HepG2 (cell line): ENCODE measurements around the gene DPH7. TPM values are rescaled to one million over a fixed set of nuclear protein-coding genes. Genes with fewer than 3 reads are reported as not detected.
"Not testable (repeated sequence)": the region's sequence is repeated elsewhere in the genome, so short reads cannot be mapped to it uniquely, and the experiment has no call there.

Experiments
- ATAC-seq: fragments of 200-7000 bp; cut with Tn5 transposase; 3 replicates; pipeline ENCODE4 v1.9.1; 2020; ENCODE audit warnings: mild to moderate bottlenecking, moderate library complexity
- BruUV-seq: library from RNA; stranded (reverse); fragments of 400-500 nt; replicated peaks from 2 replicates; lab custom pipeline; 2021; lab: Mats Ljungman, UMichigan
- CTCF ChIA-PET: fragments of 300-600 bp; formaldehyde crosslinking; extraction: SDS; loops from one replicate; lab custom pipeline; 2021; ENCODE audit warnings: low total read pairs, inconsistent platforms, low intra/inter-chr PET ratio; lab: Yijun Ruan, JAX
- POLR2A ChIA-PET: fragments of 350-600 bp; sonication (Branson Sonifier 250); formaldehyde crosslinking; loops from one replicate; lab custom pipeline; 2020; ENCODE audit warnings: antibody characterized with exemption, inconsistent platforms; lab: Yijun Ruan, JAX
- DNase-seq: peaks from one replicate; pipeline ENCODE4 v3.0.0-alpha.2; 2015; ENCODE audit warnings: low spot score
- FAIRE-seq: peaks from 3 replicates; lab custom pipeline; 2011; peaks lifted over from hg19 to GRCh38; lab: Jason Lieb, UNC
- H2AFZ ChIP-seq: one replicate; pipeline ENCODE4 v1.6.1; 2011; ENCODE audit warnings: low read length, inconsistent platforms
- H3K27ac ChIP-seq: fragments of 300-600 bp; 3 replicates; pipeline ENCODE4 v1.8.0; 2011; ENCODE audit warnings: mixed run types, mild to moderate bottlenecking, mixed read lengths, low read length, inconsistent platforms; ENCODE audit not compliant: insufficient read depth; ENCODE audit errors: extremely low read length
- H3K27me3 ChIP-seq, 2 experiments: fragments of 200-600 bp in 1 of 2; 2 replicates in 1 of 2; 3 replicates in 1 of 2; pipeline versions ENCODE4 v1.6.0 to v1.8.0; 2011; ENCODE audit warnings: low read length in 2 of 2, mild to moderate bottlenecking in 2 of 2, moderate library complexity in 2 of 2, inconsistent platforms in 1 of 2; ENCODE audit not compliant: insufficient read depth in 2 of 2, control insufficient read depth in 1 of 2
- H3K36me3 ChIP-seq, 2 experiments: fragments of 200-600 bp in 1 of 2; replicated peaks in 1 of 2; 2 replicates in 1 of 2; 3 replicates in 1 of 2; pipeline versions ENCODE4 v1.5.1 to v1.8.0; 2011; ENCODE audit warnings: low read length in 2 of 2, inconsistent platforms in 1 of 2; ENCODE audit not compliant: insufficient read depth in 2 of 2, control insufficient read depth in 1 of 2
- H3K4me1 ChIP-seq: 2 replicates; pipeline ENCODE4 v1.5.1; 2012; ENCODE audit warnings: low read length, inconsistent platforms; ENCODE audit not compliant: insufficient read depth
- H3K4me2 ChIP-seq: 2 replicates; pipeline ENCODE4 v1.6.0; 2011; ENCODE audit warnings: low read depth, low read length, inconsistent platforms
- H3K4me3 ChIP-seq, 3 experiments: fragments of 200-600 bp in 1 of 3; sonication (generic), shearing (Covaris generic) in 1 of 3; replicated peaks in 1 of 3; 2 replicates each; pipeline ENCODE4 v1.5.1; 2011 to 2016; ENCODE audit warnings: low read length in 3 of 3, inconsistent platforms in 2 of 3, low read depth in 2 of 3, mild to moderate bottlenecking in 2 of 3, control low read depth in 1 of 3, mixed read lengths in 1 of 3; ENCODE audit not compliant: insufficient read depth in 1 of 3
- H3K79me2 ChIP-seq: one replicate; pipeline ENCODE4 v1.6.1; 2011; ENCODE audit warnings: low read length, inconsistent platforms; ENCODE audit not compliant: insufficient read depth
- H3K9ac ChIP-seq: 2 replicates; pipeline ENCODE4 v1.6.0; 2011; ENCODE audit warnings: mild to moderate bottlenecking, low read depth, low read length, inconsistent platforms; ENCODE audit not compliant: insufficient read depth
- H3K9me3 ChIP-seq: 2 replicates; pipeline ENCODE4 v1.5.1; 2012; ENCODE audit warnings: mild to moderate bottlenecking, low read length
- H4K20me1 ChIP-seq: 2 replicates; pipeline ENCODE4 v1.6.0; 2011; ENCODE audit warnings: inconsistent platforms, mild to moderate bottlenecking, low read length, moderate library complexity; ENCODE audit not compliant: insufficient read depth
- FOXM1 ChIP-seq: sonication (generic); formaldehyde crosslinking; IDR thresholded peaks from 2 replicates; pipeline ENCODE4 v1.5.0; 2020; ENCODE audit warnings: missing genetic modification reagents
- ZNF235 ChIP-seq: sonication (generic); formaldehyde crosslinking; IDR thresholded peaks from 2 replicates; pipeline ENCODE4 v1.8.1; 2023; ENCODE audit warnings: mild to moderate bottlenecking, missing genetic modification reagents, borderline replicate concordance
- ZNF331 ChIP-seq: sonication (generic); formaldehyde crosslinking; IDR thresholded peaks from 2 replicates; pipeline ENCODE4 v1.4.0; 2020; ENCODE audit warnings: missing genetic modification reagents
- WGBS: methylation state at CpG from one replicate; pipeline ENCODE4 v1.1.6; 2017; ENCODE audit warnings: low lambda C conversion rate; 5-methylcytosine and 5-hydroxymethylcytosine counted together
- in situ Hi-C: cut with HindIII; loops from 2 replicates; pipeline ENCODE4 v1.10.0; 2017; ENCODE audit warnings: low pct_unique_long_range_greater_than_20kb; ENCODE audit not compliant: extremely low pct_ligation_motif_present
- intact Hi-C: fragments of 100-400 bp; cut with micrococcal nuclease; formaldehyde crosslinking; loops from one replicate; pipeline ENCODE4 v1.10.0; 2022; ENCODE audit not compliant: unreplicated experiment
- polyA plus RNA-seq, 8 experiments: library from polyadenylated mRNA; depleted of rRNA in 3 of 8; stranded (reverse) in 7 of 8; unstranded in 1 of 8; fragments of >200 nt; fragmentation: Illumina TruSeq in 4 of 8; extraction: Trizol in 4 of 8; gene quantifications; 2 replicates each; pipeline versions ENCODE4 v1.2.1 to v1.2.3, GENCODE V29; 2011 to 2016; ENCODE audit warnings: low read depth in 4 of 8, missing spikeins in 1 of 8, mixed read lengths in 1 of 8; ENCODE audit not compliant: insufficient read depth in 1 of 8
- total RNA-seq, 5 experiments: library from RNA; depleted of rRNA; stranded (reverse); fragments of >200 nt; fragmentation: Illumina TruSeq; extraction: Trizol; gene quantifications; 2 replicates each; pipeline ENCODE4 v1.2.3, GENCODE V29; 2016; ENCODE audit warnings: low read depth in 1 of 5

The DPH7 gene
- total and polyA plus RNA-seq, 2 of the 13 experiments (the other 11 are each of a cell fraction or from before 2014, with no cell fraction given), result 27.6 to 31.6 TPM

DNA sequence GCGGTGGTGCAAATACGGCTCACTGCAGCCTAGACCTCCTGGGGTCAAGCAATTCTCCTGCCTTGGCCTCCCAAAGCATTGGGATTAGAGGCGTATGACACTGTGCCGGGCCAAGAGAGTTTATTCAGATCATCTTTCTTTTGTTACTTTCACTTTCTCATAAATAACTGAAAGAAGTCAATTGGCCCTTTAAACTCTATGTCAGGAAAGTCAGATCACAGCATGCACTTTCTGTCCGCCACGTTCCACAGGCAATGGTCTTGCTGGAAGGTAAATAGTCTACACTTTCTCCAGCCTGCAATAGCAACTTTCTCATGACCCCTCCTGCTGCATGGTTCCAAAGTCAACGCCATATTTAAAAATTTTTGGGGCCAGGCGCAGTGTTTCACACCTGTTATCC is 20.2 kb upstream of the DPH7 start:
- H3K4me3 ChIP-seq, result peak overlapping the region in 2 of 3 experiments; percentile 28 to 38; a peak in 3 of 6 replicates
- in situ Hi-C loops, result no loop called here
- H3K27ac ChIP-seq, result no peak overlapping the region
- H3K4me1 ChIP-seq, result peaks cover 37% of the 10 kb centered on the region
- ChIA-PET POLR2A (interaction anchor here (1.3 kb wide), 1 partner anchor 9 kb away, joined by 3 read pairs; no protein-coding TSS in a partner anchor), CTCF (no interaction called here)
- intact Hi-C loops, result no loop called here
- H3K9ac ChIP-seq, result peak overlapping the region; percentile 8; the same call in 1 of the 2 replicates
- peak overlapping the region; percentile 65 for H3K4me2 ChIP-seq
- no peaks in the 10 kb centered on the region for H3K9me3 ChIP-seq
- no peak for TF ChIP-seq FOXM1 (CRISPR knock-in tag)
- TF ChIP-seq ZNF331 (CRISPR knock-in tag), result no peak
- TF ChIP-seq ZNF235 (CRISPR knock-in tag), result 0 out of 2 replicates have a peak, but pooled peaks have one; percentile 30
- no peak for FAIRE-seq
- H2AFZ ChIP-seq, result peak overlapping the region; percentile 54
- peak; percentile 17 for ATAC-seq
- no peaks in the 10 kb centered on the region for H4K20me1 ChIP-seq
- 20% methylated on average over 7 of the region's 8 CpGs for WGBS
- DNase-seq, result no peak
- H3K27me3 ChIP-seq, result peaks cover 0 to 12% of the 10 kb centered on the region in 2 experiments; a peak in 3 of 5 replicates
- no TSS peak for BruUV-seq
- no peaks in the 10 kb centered on the region for H3K36me3 ChIP-seq
- no peaks in the 10 kb centered on the region for H3K79me2 ChIP-seq

DNA sequence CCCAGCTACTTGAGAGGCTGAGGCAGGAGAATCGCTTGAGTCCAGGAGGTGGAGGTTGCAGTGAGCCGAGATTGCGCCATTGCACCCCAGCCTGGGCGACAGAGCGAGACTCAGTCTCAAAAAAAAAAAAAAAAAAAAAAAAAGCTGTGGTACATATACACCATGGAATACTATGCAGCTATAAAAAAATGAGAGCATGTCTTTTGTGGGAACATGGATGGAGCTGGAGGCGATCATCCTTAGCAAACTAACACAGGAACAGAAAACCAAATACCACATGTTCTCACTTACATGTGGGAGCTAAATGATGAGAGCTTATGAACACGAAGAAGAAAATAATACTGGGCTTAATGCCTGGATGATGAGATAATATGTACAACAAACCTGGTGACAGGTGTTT is 17.9 kb upstream of the DPH7 start:
- H3K27ac ChIP-seq, H3K27me3 ChIP-seq, CTCF ChIA-PET, H3K9ac ChIP-seq, H3K9me3 ChIP-seq, H3K4me3 ChIP-seq, H4K20me1 ChIP-seq, H2AFZ ChIP-seq, FAIRE-seq, intact Hi-C loops, ATAC-seq, DNase-seq, POLR2A ChIA-PET, in situ Hi-C loops, H3K79me2 ChIP-seq, H3K36me3 ChIP-seq, BruUV-seq, H3K4me2 ChIP-seq: not testable (repeated sequence)
- WGBS, result 51% methylated on average over 7 of the region's 7 CpGs
- peaks cover 40% of the 10 kb centered on the region for H3K4me1 ChIP-seq
